SU-DHL-6 (cell line): Measurements from ENCODE around the gene SLC39A9.

ENCODE experiments used
- H2AFZ ChIP-seq: fragments of 200-600 bp; sonication (generic); 2 replicates; pipeline ENCODE4 v1.6.1; 2014; ENCODE audit warnings: low read depth, mild to moderate bottlenecking, moderate library complexity, mixed read lengths, antibody characterized with exemption, low read length; ENCODE audit not compliant: severe bottlenecking
- H3F3A ChIP-seq: fragments of 200-600 bp; shearing (Covaris generic); 2 replicates; pipeline ENCODE4 v1.6.0; 2016; ENCODE audit warnings: antibody characterized with exemption, mild to moderate bottlenecking; ENCODE audit not compliant: insufficient read depth
- H3K27ac ChIP-seq: fragments of 200-600 bp; sonication (generic); 2 replicates; pipeline ENCODE4 v1.5.1; 2016; ENCODE audit warnings: low read depth, mild to moderate bottlenecking, low read length, moderate library complexity, mixed read lengths
- H3K27me3 ChIP-seq: fragments of 200-600 bp; sonication (generic), shearing (Covaris generic); 2 replicates; pipeline ENCODE4 v1.6.0; 2014; ENCODE audit warnings: mild to moderate bottlenecking, low read length
- H3K36me3 ChIP-seq: fragments of 200-600 bp; sonication (generic); 2 replicates; pipeline ENCODE4 v1.6.1; 2014; ENCODE audit warnings: mild to moderate bottlenecking, low read length, mixed read lengths
- H3K4me2 ChIP-seq: fragments of 300-600, 200-600 bp; shearing (Covaris generic), sonication (generic); 2 replicates; pipeline ENCODE4 v1.6.0; 2014; ENCODE audit warnings: low read length, low read depth, mild to moderate bottlenecking; ENCODE audit not compliant: poor library complexity, severe bottlenecking
- H3K4me3 ChIP-seq: fragments of 200-600 bp; sonication (generic); 2 replicates; pipeline ENCODE4 v1.5.1; 2014; ENCODE audit warnings: antibody characterized with exemption, low read length, mild to moderate bottlenecking, mixed read lengths; ENCODE audit not compliant: insufficient read depth, poor library complexity, severe bottlenecking
- H3K79me2 ChIP-seq: fragments of 200-600 bp; sonication (generic); 2 replicates; pipeline ENCODE4 v1.6.1; 2014; ENCODE audit warnings: mild to moderate bottlenecking, low read length, moderate library complexity; ENCODE audit not compliant: insufficient read depth
- H3K9ac ChIP-seq: fragments of 200-600 bp; sonication (generic); 2 replicates; pipeline ENCODE4 v1.7.0; 2014; ENCODE audit warnings: mild to moderate bottlenecking, low read length
- H3K9me2 ChIP-seq: fragments of 200-600 bp; sonication (generic); replicated peaks from 2 replicates; pipeline ENCODE4 v1.6.1; 2014; ENCODE audit warnings: low read length; ENCODE audit not compliant: insufficient read depth
- H3K9me3 ChIP-seq: fragments of 200-600 bp; sonication (generic); 2 replicates; pipeline ENCODE4 v1.6.1; 2014; ENCODE audit warnings: low read length, mixed read lengths; ENCODE audit not compliant: insufficient read depth
- H4K20me1 ChIP-seq: fragments of 200-600 bp; sonication (generic); 2 replicates; pipeline ENCODE4 v1.6.1; 2014; ENCODE audit warnings: low read depth, mild to moderate bottlenecking, antibody characterized with exemption, low read length, moderate library complexity, mixed read lengths
- CTCF ChIP-seq: fragments of 200-600 bp; sonication (generic); IDR thresholded peaks from one replicate; pipeline ENCODE4 v1.5.1; 2017; ENCODE audit warnings: antibody characterized with exemption, mild to moderate bottlenecking, low read length, moderate library complexity; ENCODE audit not compliant: insufficient read depth, poor library complexity, severe bottlenecking
- EZH2phosphoT487 ChIP-seq: fragments of 200-600 bp; sonication (generic), shearing (Covaris generic); conservative IDR thresholded peaks from 2 replicates; pipeline ENCODE4 v1.6.1; 2018; ENCODE audit warnings: mild to moderate bottlenecking, antibody characterized with exemption, low read length, moderate library complexity, mixed read lengths

Gene SLC39A9

GRCh38 chr14:69427596-69427995 is 29.1 kb downstream of the SLC39A9 start:
- peaks cover 10% of the 10 kb centered on the region for H3K79me2 ChIP-seq
- H3K27ac ChIP-seq = no peak overlapping the region
- H4K20me1 ChIP-seq = no peaks in the 10 kb centered on the region
- no peaks in the 10 kb centered on the region for H3K9me3 ChIP-seq
- H3K27me3 ChIP-seq = no peaks in the 10 kb centered on the region
- H3K4me3 ChIP-seq = no peak overlapping the region
- no peak overlapping the region for H3K9ac ChIP-seq
- H3F3A ChIP-seq = no peaks in the 10 kb centered on the region
- TF ChIP-seq CTCF (no peak), EZH2phosphoT487 (no peak)
- peaks cover 12% of the 10 kb centered on the region for H3K36me3 ChIP-seq
- H3K9me2 ChIP-seq = no peaks in the 10 kb centered on the region
- H3K4me2 ChIP-seq = no peak overlapping the region
- no peak overlapping the region for H2AFZ ChIP-seq

- Histone ChIP-seq H3K79me2 (peaks cover 8% of the 10 kb centered on the region), H3K9ac (no peak overlapping the region), H3K4me2 (no peak overlapping the region), H3K4me3 (no peak overlapping the region), H3K9me2 (no peaks in the 10 kb centered on the region), H2AFZ (no peak overlapping the region), H3K27me3 (no peaks in the 10 kb centered on the region), H3F3A (no peaks in the 10 kb centered on the region), H3K9me3 (no peaks in the 10 kb centered on the region), H3K36me3 (peaks cover 12% of the 10 kb centered on the region), H4K20me1 (no peaks in the 10 kb centered on the region), H3K27ac (no peak overlapping the region)
- no peak for TF ChIP-seq CTCF
- no peak for TF ChIP-seq EZH2phosphoT487
Observed at GRCh38 chr14:69428289-69428998, 30.0 kb downstream of the SLC39A9 start.

- H3F3A ChIP-seq = no peaks in the 10 kb centered on the region; the same call in 1 of the 2 replicates
- H3K79me2 ChIP-seq = peaks cover 11% of the 10 kb centered on the region
- no peak overlapping the region for H3K4me2 ChIP-seq
- H4K20me1 ChIP-seq = no peaks in the 10 kb centered on the region
- H3K9ac ChIP-seq = no peak overlapping the region
- H3K9me2 ChIP-seq = no peaks in the 10 kb centered on the region
- no peak overlapping the region for H3K27ac ChIP-seq
- H3K36me3 ChIP-seq = peaks cover 10% of the 10 kb centered on the region
- no peak overlapping the region for H3K4me3 ChIP-seq
- H3K9me3 ChIP-seq = no peaks in the 10 kb centered on the region
- no peak overlapping the region for H2AFZ ChIP-seq
- H3K27me3 ChIP-seq = no peaks in the 10 kb centered on the region
- TF ChIP-seq CTCF (no peak), EZH2phosphoT487 (no peak)
Observed at GRCh38 chr14:69429643-69430042, 31.2 kb downstream of the SLC39A9 start.
